Measurements from ENCODE around the gene MYPN.
"Not testable (repeated sequence)": the region's sequence is repeated elsewhere in the genome, so short reads cannot be mapped to it uniquely, and the experiment has no call there.

MYPN gene

GRCh38 chr10:68233046-68233445, 123.8 kb downstream of the MYPN start:
- DNase-seq: no peak

DNA sequence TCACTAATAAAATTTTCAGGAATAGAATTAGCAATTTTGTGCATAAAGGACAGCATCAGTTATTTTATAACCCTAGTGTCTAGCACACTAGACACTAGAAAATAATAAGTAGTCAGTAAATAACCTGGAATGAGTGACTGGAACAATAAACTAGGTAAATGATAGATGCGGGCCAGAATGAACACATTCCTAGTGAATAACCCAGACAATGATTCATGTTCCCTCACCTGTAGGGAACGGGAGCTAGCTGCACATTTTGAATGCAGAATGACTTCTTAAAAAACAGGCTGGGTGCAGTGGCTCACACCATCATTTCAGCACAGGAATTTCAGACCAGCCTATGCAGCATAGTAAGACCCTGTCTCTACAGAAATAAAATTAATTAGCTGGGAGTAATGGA, 125.8 kb downstream of the MYPN start:
- DNase-seq: no peak

DNA sequence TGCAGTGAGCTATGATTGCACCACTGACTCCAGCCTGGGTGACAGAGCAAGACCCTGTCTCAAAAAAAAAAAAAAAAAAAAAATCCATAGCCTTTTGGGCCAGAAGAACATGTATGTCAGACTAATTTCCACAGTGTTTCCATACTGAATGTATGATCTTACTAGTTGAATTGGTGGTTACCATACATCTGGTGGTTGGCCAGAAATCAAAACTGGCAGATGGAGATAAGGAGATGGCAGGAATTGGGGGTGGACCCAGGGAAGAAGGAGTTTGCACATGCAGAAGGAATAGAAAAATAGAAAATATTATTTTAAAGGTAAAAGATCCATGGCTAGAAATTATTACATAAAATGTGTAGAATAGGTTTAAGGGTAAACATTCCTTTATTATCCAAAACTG, 126.3 kb downstream of the MYPN start:
- no peak for DNase-seq

- no peak for DNase-seq
Measured at GRCh38 chr10:68237173-68237572, 127.9 kb downstream of the MYPN start.

DNA sequence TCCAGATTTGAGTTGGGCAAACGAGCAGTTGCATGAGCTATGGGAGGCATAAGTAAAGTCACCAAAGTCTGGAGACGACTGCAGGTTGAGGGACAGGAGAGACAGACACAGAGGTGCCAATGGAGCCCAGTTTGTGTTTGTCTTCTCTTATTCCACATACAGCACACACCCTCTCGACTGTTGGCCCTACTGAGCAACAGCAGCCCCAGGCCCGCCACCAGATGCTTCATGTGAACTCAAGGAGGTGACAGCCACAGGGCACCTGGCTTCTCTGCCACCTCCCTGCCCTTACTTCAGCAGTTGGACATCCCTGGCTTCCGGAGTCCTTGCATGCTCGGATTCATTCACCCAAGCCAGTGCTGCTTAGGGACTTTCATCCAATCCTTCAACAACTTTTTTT, 129.1 kb downstream of the MYPN start:
- no peak for DNase-seq

- no peak for DNase-seq
Measured at GRCh38 chr10:68239069-68239468, 129.8 kb downstream of the MYPN start.

DNA sequence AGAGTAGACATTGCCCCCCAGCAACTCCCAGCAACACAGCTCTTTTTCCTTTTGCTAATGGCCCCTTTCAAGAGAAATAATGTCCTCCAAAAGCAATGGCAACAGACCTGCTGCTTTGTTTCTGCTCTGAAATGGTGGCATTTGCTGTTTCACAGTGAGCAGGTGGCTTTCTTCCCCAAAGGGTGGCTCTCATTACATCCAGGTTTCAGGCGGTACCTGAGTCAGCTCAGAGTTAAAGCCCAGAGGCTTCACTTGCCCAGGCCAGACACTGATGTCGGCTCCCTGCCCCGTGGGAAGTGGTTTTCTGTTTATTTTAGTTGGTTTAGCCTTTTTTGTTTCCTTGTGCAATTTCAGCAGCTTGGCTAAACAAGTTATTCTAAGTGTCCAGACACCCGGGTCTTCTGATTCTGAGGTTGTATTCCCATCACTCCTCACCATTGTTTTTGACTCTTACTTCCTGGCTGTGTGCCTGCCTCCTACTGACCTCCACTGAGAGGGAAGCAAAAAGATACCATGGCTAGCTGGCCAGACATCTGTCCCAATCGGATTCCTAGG, 130.4 kb downstream of the MYPN start:
- no peak for DNase-seq

- no peak for DNase-seq
Measured at GRCh38 chr10:68242051-68242450, 132.8 kb downstream of the MYPN start.

DNA sequence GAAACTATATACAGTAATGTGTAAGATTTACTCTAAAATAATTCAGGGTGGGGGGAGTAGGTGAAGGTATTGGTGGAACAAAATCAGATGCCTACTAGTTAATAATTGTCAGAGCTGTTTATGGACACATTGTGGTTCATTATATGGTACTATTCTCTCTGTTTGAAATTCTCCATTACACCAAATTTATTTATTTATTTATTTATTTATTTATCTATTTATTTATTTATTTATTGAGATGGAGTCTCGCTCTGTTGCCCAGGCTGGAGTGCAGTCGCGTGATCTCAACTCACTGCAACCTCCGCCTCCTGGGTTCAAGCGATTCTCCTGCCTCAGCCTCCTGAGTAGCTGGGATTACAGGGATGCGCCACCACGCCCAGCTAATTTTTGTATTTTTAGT, 137.1 kb downstream of the MYPN start:
- DNase-seq: not testable (repeated sequence)

DNA sequence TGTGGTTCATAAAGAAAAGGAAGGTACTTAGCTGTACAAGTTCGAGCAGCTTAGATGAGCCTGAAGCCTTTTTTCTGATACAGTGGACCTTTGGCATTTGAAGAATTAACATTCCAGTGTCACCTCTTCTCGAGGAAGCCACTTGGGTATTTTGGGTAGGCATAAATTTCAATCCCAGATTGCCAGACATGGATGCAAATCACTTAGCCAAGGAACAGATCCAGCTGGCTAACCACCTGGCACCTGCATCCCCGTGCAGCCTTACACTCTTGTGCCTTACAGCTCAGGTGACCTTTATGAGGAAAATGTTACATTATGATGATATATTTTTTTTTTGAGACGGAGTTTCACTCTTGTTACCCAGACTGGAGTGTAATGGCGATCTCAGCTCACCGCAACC, 138.6 kb downstream of the MYPN start:
- no peak for DNase-seq

GRCh38 chr10:68249297-68249696, 140.0 kb downstream of the MYPN start:
- no peak for DNase-seq

- DNase-seq: no peak
Measured at GRCh38 chr10:68251151-68251550, 141.9 kb downstream of the MYPN start.

DNA sequence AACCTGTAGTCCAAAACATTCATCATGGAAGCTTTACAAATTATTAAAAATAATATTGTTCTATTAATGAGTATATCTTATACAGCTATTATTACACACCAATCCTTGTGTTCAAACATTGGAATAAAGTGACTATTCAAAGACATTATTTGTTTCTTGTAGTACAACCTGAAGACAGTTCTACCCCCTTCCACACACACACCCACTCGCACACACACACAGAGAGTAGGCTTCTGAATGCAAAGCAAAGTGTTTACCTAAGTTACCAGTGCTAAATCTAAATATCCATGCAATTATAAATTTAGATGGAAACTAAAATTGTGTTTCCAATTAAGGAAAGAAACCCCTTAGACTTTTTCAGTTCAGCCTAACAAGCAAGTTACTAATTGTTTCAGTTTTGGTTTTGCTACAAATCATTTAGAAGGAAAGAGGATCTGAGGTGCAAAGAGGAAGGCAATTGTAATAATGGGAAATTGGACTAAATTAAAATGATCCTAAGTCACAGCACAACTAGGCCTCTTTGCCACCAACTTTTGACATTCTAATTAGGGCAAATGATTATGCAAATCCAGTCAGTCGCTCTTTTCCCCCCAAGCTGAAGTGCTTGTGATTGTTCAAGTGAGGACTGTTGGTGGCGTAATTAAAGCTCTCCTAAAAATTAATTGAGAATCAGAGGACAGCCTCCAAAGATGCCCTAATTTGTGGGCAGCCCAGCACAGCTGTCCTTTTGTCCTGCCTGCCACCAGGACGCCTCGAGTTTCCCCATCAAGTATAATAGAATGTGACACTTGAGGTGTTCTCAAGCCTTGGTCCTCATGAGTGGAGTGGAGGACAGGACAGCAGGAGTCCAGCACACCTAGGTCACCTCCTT, 142.6 kb downstream of the MYPN start:
- no peak for DNase-seq

- no peak for DNase-seq
Measured at GRCh38 chr10:68253346-68253745, 144.1 kb downstream of the MYPN start.

- DNase-seq: no peak
Measured at GRCh38 chr10:68261132-68261856, 152.0 kb downstream of the MYPN start.
